Psoas muscle (tissue), 8 donors: ENCODE data around the gene TIMP2. TPM values are rescaled to one million over a fixed set of nuclear protein-coding genes. Genes with fewer than 3 reads are reported as not detected.
A peak's percentile ranks its signal among the peaks of the same experiment; 100 is the strongest.

ENCODE experiments used
- ATAC-seq, 4 donors: fragments of 200-7000 bp; cut with Tn5 transposase; one replicate each; pipeline ENCODE4 v1.9.1; 2020; ENCODE audit warnings: moderate library complexity in 3 of 4, mild to moderate bottlenecking in 2 of 4
- DNase-seq, 2 donors: peaks; one replicate each; pipeline ENCODE4 v3.0.0-alpha.2; 2020
- H3K27ac ChIP-seq: fragments of 200-600 bp; one replicate; pipeline ENCODE4 v1.8.0; 2022
- H3K27me3 ChIP-seq, 3 donors: fragments of 200-600 bp in 1 of 3; one replicate each; pipeline versions ENCODE4 v1.6.1 to v1.8.0; 2013 to 2022; ENCODE audit warnings: low read length in 2 of 3, mild to moderate bottlenecking in 2 of 3, moderate library complexity in 1 of 3; ENCODE audit not compliant: insufficient read depth in 3 of 3
- H3K36me3 ChIP-seq, 2 donors: fragments of 200-600 bp in 1 of 2; one replicate each; pipeline versions ENCODE4 v1.6.1 to v1.8.0; 2013 to 2022; ENCODE audit warnings: low read depth in 1 of 2, mild to moderate bottlenecking in 1 of 2, moderate library complexity in 1 of 2; ENCODE audit not compliant: insufficient read depth in 1 of 2
- H3K4me1 ChIP-seq: fragments of 200-600 bp; one replicate; pipeline ENCODE4 v1.8.0; 2022
- H3K4me3 ChIP-seq: fragments of 200-600 bp; one replicate; pipeline ENCODE4 v1.8.0; 2022; ENCODE audit warnings: mild to moderate bottlenecking
- H3K9me3 ChIP-seq: fragments of 200-600 bp; one replicate; pipeline ENCODE4 v1.8.0; 2022
- WGBS, 3 donors: extraction: QIAGEN DNeasy Blood & Tissue Kit; methylation state at CpG; one replicate each; pipeline versions ENCODE4 v1.1.6 to v1.1.7; 2013; 5-methylcytosine and 5-hydroxymethylcytosine counted together
- intact Hi-C, 2 donors: fragments of 100-400 bp; cut with DNase I; formaldehyde crosslinking; loops; one replicate each; pipeline versions ENCODE4 v1.11.0 to v1.14.2; 2022
- polyA plus RNA-seq, 3 donors: library from polyadenylated mRNA; stranded (reverse); fragments of 200-250 nt; gene quantifications; one replicate each; pipeline ENCODE4 v1.2.3, GENCODE V29; 2013
- total RNA-seq, 4 donors: library from RNA; stranded (reverse); fragmentation: NEBNext Ultra II Directional in 2 of 4; extraction: Animal tissue kit (Norgen Biotek cat#: 25700) in 2 of 4; gene quantifications; one replicate each; pipeline versions ENCODE4 v1.2.1 to v1.2.4, GENCODE V29; 2021 to 2023
- TF ChIP-seq, protein P1 (sequence below): fragments of 200-600 bp; IDR thresholded peaks from one replicate; pipeline ENCODE4 v1.8.0; 2022; ENCODE audit warnings: antibody characterized with exemption
- donor health status: healthy with polysubstance abuse.
- donor health status: DM: no; HTN: no; CAD: no; lungs with moderate emphysema.
- donor health status: Bipolar disorder and iron deficiency.
- donor health status: healthy.
- donor health status: DM: yes; HTN: yes; CAD: no.
- donor health status: DM: no; HTN: no; CAD: no.
- donor health status: DM: no; HTN: no; CAD: no.
- donor health status: DM: yes; HTN: yes; CAD: no.

The TIMP2 gene
- total and polyA plus RNA-seq, 7 donors, result 10.3 to 53.6 (median 18.5) TPM

DNA sequence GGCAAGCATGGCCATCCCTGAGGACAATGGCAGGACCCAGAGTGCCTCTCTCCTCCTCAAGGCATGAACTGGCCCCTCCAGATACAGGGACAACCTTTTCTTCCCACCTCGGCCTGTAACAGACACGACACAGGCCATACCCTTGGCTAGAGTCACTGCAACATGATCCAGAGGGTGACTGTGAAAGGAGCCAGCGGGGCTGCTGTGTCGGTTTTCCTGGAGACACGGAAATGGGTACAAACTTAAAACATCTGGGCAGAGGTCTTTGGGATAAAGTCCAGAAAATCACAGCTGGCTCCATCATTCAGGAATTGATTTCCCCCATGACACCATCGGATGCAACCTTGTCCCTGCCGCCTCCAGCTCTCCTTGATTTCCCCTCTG is 27.5 kb downstream of the TIMP2 start:
- intact Hi-C loops, result no loop called here
- peaks cover 34% of the 10 kb centered on the region for H3K4me1 ChIP-seq
- no peaks in the 10 kb centered on the region for H3K9me3 ChIP-seq
- H3K27me3 ChIP-seq, result no peaks in the 10 kb centered on the region
- TF ChIP-seq, protein P1, sequence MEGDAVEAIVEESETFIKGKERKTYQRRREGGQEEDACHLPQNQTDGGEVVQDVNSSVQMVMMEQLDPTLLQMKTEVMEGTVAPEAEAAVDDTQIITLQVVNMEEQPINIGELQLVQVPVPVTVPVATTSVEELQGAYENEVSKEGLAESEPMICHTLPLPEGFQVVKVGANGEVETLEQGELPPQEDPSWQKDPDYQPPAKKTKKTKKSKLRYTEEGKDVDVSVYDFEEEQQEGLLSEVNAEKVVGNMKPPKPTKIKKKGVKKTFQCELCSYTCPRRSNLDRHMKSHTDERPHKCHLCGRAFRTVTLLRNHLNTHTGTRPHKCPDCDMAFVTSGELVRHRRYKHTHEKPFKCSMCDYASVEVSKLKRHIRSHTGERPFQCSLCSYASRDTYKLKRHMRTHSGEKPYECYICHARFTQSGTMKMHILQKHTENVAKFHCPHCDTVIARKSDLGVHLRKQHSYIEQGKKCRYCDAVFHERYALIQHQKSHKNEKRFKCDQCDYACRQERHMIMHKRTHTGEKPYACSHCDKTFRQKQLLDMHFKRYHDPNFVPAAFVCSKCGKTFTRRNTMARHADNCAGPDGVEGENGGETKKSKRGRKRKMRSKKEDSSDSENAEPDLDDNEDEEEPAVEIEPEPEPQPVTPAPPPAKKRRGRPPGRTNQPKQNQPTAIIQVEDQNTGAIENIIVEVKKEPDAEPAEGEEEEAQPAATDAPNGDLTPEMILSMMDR, result no peak
- DNase-seq, result no peak
- H3K27ac ChIP-seq, result no peak overlapping the region
- WGBS, 3 donors, result 26 to 35% (median 28%) methylated on average over 7 of the region's 7 CpGs
- no peak overlapping the region for H3K4me3 ChIP-seq
- H3K36me3 ChIP-seq, result no peaks in the 10 kb centered on the region
- peak; percentile 37 to 61 (median 54) for ATAC-seq

DNA sequence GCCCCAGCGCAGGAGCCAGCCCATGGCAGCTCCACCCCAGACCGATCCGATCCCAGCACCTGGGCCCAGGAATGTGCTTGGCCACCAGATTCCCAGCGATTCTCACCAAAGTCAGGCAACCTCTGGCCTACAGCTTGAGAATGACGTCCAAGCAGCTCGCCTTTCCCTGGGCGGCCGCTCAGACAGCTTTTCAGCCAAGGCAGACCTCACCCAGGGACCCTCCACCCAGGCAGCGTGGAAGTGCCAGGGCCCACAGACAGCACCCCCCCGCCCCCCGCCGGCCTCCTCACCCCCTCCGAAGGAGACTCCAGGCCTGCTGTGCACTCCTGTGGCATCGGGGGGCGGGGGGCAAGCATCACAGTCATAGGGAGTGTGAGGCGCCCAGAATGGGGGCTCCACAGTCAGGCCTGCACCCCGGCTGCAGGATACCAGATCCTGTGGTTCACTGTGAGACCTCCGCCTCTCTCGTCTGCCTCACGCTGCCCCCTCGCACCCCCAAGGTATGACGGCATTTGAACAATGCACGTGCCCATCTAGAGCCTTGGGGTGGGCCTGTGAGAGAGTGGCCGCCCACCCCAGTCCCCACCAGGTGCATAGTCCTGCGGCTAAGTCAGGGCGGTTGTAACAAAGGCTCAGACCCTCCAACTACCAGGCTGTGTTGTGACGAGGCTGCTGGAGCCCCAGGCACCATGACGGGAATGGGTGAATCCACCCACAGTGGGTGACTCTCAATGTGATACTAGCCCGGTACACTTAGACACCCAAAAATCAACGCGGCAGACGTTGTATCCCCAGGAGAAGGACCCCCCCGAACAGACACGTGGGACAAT is 28.1 kb downstream of the TIMP2 start:
- Histone ChIP-seq H3K4me1 (peaks cover 34% of the 10 kb centered on the region), H3K4me3 (no peak overlapping the region), H3K27me3 (no peaks in the 10 kb centered on the region), H3K9me3 (no peaks in the 10 kb centered on the region), H3K27ac (peak overlapping the region; percentile 4), H3K36me3 (no peaks in the 10 kb centered on the region)
- TF ChIP-seq, protein P1, result no peak
- intact Hi-C loops, result no loop called here
- WGBS, 3 donors, result 63 to 78% (median 67%) methylated on average over 33 to 34 of the region's 34 CpGs
- ATAC-seq, result no peak
- DNase-seq, result no peak

DNA sequence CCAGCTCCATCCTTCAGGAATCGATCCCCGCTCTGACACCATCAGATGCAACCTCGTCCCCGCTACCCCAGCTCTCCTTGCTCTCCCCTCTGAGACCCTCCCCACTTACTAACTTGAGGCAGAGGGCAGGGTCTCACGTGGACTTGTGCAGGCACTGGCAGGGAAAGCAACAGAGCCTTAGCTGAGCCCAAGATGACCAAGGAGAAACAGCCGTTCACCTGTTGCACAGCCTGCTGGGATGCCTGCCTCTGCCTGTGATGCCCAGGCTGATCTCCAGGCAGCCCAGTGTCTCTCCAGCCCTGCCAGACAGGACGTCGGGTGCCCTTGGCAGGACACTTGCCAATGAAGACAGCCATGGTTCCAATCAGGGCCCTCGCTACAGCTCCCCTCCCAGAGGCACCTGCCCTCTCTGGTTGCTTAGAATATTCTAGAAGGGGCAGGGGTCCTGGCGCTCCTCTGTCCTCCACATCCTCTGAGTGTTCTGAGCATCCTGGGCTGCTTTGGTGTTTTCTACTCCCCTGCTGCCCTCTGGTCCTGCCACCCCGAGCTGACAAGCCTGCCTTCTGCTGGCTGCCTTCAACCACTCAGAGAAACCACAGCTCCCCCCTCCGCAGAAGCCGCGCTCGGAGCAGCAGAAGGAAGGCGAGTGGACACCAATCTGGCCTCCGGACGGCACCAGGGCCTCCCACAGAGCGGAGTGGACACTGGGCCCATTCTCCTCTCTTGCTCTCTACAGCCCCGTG is 28.9 kb downstream of the TIMP2 start:
- Histone ChIP-seq H3K36me3 (no peaks in the 10 kb centered on the region), H3K4me1 (peaks cover 34% of the 10 kb centered on the region), H3K4me3 (no peak overlapping the region), H3K9me3 (no peaks in the 10 kb centered on the region), H3K27ac (peak overlapping the region; percentile 4), H3K27me3 (no peaks in the 10 kb centered on the region)
- intact Hi-C loops, result no loop called here
- ATAC-seq (peak in 3 of 4 donors; percentile 12 to 26 (median 19)), DNase-seq (no peak)
- TF ChIP-seq, protein P1, result no peak
- 60 to 66% (median 63%) methylated on average over 19 to 20 of the region's 20 CpGs for WGBS, 3 donors

DNA sequence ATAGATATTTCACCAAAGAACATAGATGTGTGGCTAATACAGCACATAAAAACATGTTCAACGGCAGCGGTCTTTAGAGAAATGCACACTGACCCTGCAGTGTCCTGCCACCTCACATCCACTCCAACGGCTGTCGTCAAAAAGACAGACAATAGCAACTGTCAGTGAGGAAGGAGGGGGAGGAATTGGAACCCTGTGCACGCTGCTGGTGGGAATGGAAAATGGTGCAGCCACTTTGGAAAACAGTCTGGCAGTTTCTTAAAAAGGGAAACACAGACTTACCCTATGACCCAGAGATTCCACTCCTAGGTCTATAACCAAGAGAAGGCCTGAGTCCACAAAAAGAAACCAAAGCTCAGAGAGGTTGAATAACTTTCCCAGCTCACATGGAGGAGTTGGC is 29.9 kb downstream of the TIMP2 start:
- WGBS, 3 donors, result 7 to 11% (median 9%) methylated on average over 5 of the region's 5 CpGs
- no peak overlapping the region for H3K4me3 ChIP-seq
- peak; percentile 46 to 60 (median 54) for ATAC-seq
- peaks cover 34% of the 10 kb centered on the region for H3K4me1 ChIP-seq
- H3K27me3 ChIP-seq, result no peaks in the 10 kb centered on the region
- TF ChIP-seq, protein P1, result no peak
- no peak overlapping the region for H3K27ac ChIP-seq
- intact Hi-C loops, result no loop called here
- DNase-seq, result peak in 1 of 2 donors; percentile 23
- H3K9me3 ChIP-seq, result no peaks in the 10 kb centered on the region
- H3K36me3 ChIP-seq, result no peaks in the 10 kb centered on the region
